GM23338 (cell line): ENCODE results near the gene SYT6. TPM values are rescaled to one million over a fixed set of nuclear protein-coding genes. Genes with fewer than 3 reads are reported as not detected.

Experiments used
- ATAC-seq: fragments of 200-7000 bp; cut with Tn5 transposase; 3 replicates; pipeline ENCODE4 v1.9.1; 2020
- DNase-seq: peaks from one replicate; pipeline ENCODE4 v3.0.0-alpha.2; 2015; ENCODE audit warnings: low spot score
- H2AFZ ChIP-seq: fragments of 200-600 bp; sonication (generic); 2 replicates; pipeline ENCODE4 v1.8.0; 2016; ENCODE audit warnings: antibody characterized with exemption, mild to moderate bottlenecking, moderate library complexity
- H3F3A ChIP-seq: fragments of 200-600 bp; sonication (generic); replicated peaks from 2 replicates; pipeline ENCODE4 v1.8.0; 2017; ENCODE audit warnings: antibody characterized with exemption, mixed run types, low read depth
- H3K27ac ChIP-seq: fragments of 200-600 bp; sonication (generic); 2 replicates; pipeline ENCODE4 v1.6.1; 2016; ENCODE audit warnings: low read depth
- H3K27me3 ChIP-seq: fragments of 200-600 bp; sonication (generic); 2 replicates; pipeline ENCODE4 v1.8.0; 2016; ENCODE audit warnings: mild to moderate bottlenecking, mixed run types, moderate library complexity; ENCODE audit not compliant: insufficient read depth
- H3K36me3 ChIP-seq: fragments of 200-600 bp; sonication (generic); 2 replicates; pipeline ENCODE4 v1.8.0; 2016; ENCODE audit warnings: mild to moderate bottlenecking; ENCODE audit not compliant: insufficient read depth
- H3K4me1 ChIP-seq: fragments of 200-600 bp; sonication (generic); 2 replicates; pipeline ENCODE4 v1.8.0; 2016; ENCODE audit warnings: mild to moderate bottlenecking, moderate library complexity; ENCODE audit not compliant: insufficient read depth
- H3K4me2 ChIP-seq: fragments of 200-600 bp; sonication (generic); 2 replicates; pipeline ENCODE4 v1.7.1; 2017; ENCODE audit warnings: mixed run types
- H3K4me3 ChIP-seq: fragments of 200-600 bp; sonication (generic); 2 replicates; pipeline ENCODE4 v1.6.1; 2016; ENCODE audit warnings: mixed run types
- H3K79me2 ChIP-seq: fragments of 200-600 bp; sonication (generic); replicated peaks from 2 replicates; pipeline ENCODE4 v1.8.0; 2017; ENCODE audit warnings: mild to moderate bottlenecking; ENCODE audit not compliant: insufficient read depth
- H3K9me2 ChIP-seq: fragments of 200-600 bp; sonication (generic); 2 replicates; pipeline ENCODE4 v1.8.0; 2017; ENCODE audit not compliant: insufficient read depth
- H4K20me1 ChIP-seq: fragments of 200-600 bp; sonication (generic); replicated peaks from 2 replicates; pipeline ENCODE4 v1.8.0; 2017; ENCODE audit warnings: mild to moderate bottlenecking; ENCODE audit not compliant: insufficient read depth
- H3K27ac Mint-ChIP-seq: 2 replicates; pipeline ENCODE4 v1.8.0; 2020; ENCODE audit warnings: inconsistent platforms, mild to moderate bottlenecking, moderate library complexity, mixed read lengths
- H3K27me3 Mint-ChIP-seq: 3 replicates; pipeline ENCODE4 v1.8.0; 2022; ENCODE audit warnings: low read depth, mild to moderate bottlenecking, moderate library complexity, mixed read lengths, inconsistent platforms; ENCODE audit not compliant: insufficient read depth, poor library complexity
- H3K36me3 Mint-ChIP-seq: 3 replicates; pipeline ENCODE4 v1.8.0; 2021; ENCODE audit warnings: low read depth, mild to moderate bottlenecking, inconsistent platforms, moderate library complexity, mixed read lengths
- H3K4me1 Mint-ChIP-seq: 3 replicates; pipeline ENCODE4 v1.8.0; 2020; ENCODE audit warnings: mild to moderate bottlenecking, inconsistent platforms, mixed read lengths
- H3K4me3 Mint-ChIP-seq: 3 replicates; pipeline ENCODE4 v1.8.0; 2021; ENCODE audit warnings: moderate library complexity, mild to moderate bottlenecking, inconsistent platforms, mixed read lengths
- H3K9me3 Mint-ChIP-seq: 3 replicates; pipeline ENCODE4 v1.8.0; 2020; ENCODE audit warnings: moderate library complexity, mild to moderate bottlenecking, inconsistent platforms, mixed read lengths
- EZH2 ChIP-seq: fragments of 200-600 bp; sonication (generic); IDR thresholded peaks from one replicate; pipeline ENCODE4 v1.8.0; 2017; ENCODE audit warnings: antibody characterized with exemption, mild to moderate bottlenecking, low read depth; ENCODE audit not compliant: unreplicated experiment
- EZH2phosphoT487 ChIP-seq: fragments of 200-600 bp; sonication (generic); IDR thresholded peaks from one replicate; pipeline ENCODE4 v1.8.1; 2018; ENCODE audit warnings: antibody characterized with exemption; ENCODE audit not compliant: unreplicated experiment
- JUNB ChIP-seq: IDR thresholded peaks from one replicate; pipeline ENCODE4 v1.6.1; 2016; ENCODE audit warnings: antibody characterized with exemption; ENCODE audit not compliant: unreplicated experiment
- NANOG ChIP-seq: IDR thresholded peaks from 2 replicates; pipeline ENCODE4 v1.6.1; 2016; ENCODE audit warnings: antibody characterized with exemption, borderline replicate concordance
- POLR2AphosphoS5 ChIP-seq: IDR thresholded peaks from 2 replicates; pipeline ENCODE4 v1.6.1; 2016; ENCODE audit warnings: antibody characterized with exemption, low read depth
- STAT1 ChIP-seq: IDR thresholded peaks from one replicate; pipeline ENCODE4 v1.6.1; 2016; ENCODE audit warnings: antibody characterized with exemption; ENCODE audit not compliant: unreplicated experiment
- long read RNA-seq: library from polyadenylated mRNA; unstranded; transcript quantifications from one replicate; pipeline ENCODE4 v2.0.0, GENCODE V29; 2020; ENCODE audit not compliant: unreplicated experiment
- polyA plus RNA-seq: library from polyadenylated mRNA; unstranded; fragments of >200 nt; fragmentation: Nextera tagmentation; extraction: Ambion mirVana; gene quantifications from 2 replicates; pipeline ENCODE4 v1.2.1, GENCODE V29; 2016
- total RNA-seq: library from RNA; depleted of rRNA; stranded (reverse); fragments of >200 nt; shearing (Covaris generic); gene quantifications from 2 replicates; pipeline ENCODE4 v1.2.3, GENCODE V29; 2014; rRNA removed
- TF ChIP-seq, protein P1 (sequence below), 2 experiments: fragments of 200-600 bp in 1 of 2; sonication (generic) in 1 of 2; conservative IDR thresholded peaks; 2 replicates each; pipeline versions ENCODE4 v1.5.1 to v1.6.1; 2016 to 2017; ENCODE audit warnings: antibody characterized with exemption in 2 of 2, low read depth in 2 of 2, mild to moderate bottlenecking in 2 of 2, moderate library complexity in 1 of 2
- TF ChIP-seq, protein P2 (sequence below): fragments of 250-450 bp; sonication (Bioruptor Pico); IDR thresholded peaks from 2 replicates; pipeline ENCODE4 v1.5.0; 2020; ENCODE audit warnings: mild to moderate bottlenecking, moderate library complexity
- TF ChIP-seq, protein P3 (sequence below): IDR thresholded peaks from one replicate; pipeline ENCODE4 v1.6.1; 2018; ENCODE audit warnings: antibody characterized with exemption; ENCODE audit not compliant: unreplicated experiment

Gene SYT6, protein sequence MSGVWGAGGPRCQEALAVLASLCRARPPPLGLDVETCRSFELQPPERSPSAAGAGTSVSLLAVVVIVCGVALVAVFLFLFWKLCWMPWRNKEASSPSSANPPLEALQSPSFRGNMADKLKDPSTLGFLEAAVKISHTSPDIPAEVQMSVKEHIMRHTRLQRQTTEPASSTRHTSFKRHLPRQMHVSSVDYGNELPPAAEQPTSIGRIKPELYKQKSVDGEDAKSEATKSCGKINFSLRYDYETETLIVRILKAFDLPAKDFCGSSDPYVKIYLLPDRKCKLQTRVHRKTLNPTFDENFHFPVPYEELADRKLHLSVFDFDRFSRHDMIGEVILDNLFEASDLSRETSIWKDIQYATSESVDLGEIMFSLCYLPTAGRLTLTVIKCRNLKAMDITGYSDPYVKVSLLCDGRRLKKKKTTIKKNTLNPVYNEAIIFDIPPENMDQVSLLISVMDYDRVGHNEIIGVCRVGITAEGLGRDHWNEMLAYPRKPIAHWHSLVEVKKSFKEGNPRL
- 41.7 and 42.6 TPM in 2 replicates for total RNA-seq
- 25.4 and 31.2 TPM in 2 replicates for polyA plus RNA-seq
- long read RNA-seq, full-length matches to known transcripts = 4 of 23 reads
- long read RNA-seq, partial matches to known transcripts = 7 of 23 reads
- long read RNA-seq, other reads (novel, unspliced or antisense) = 12 of 23 reads

DNA sequence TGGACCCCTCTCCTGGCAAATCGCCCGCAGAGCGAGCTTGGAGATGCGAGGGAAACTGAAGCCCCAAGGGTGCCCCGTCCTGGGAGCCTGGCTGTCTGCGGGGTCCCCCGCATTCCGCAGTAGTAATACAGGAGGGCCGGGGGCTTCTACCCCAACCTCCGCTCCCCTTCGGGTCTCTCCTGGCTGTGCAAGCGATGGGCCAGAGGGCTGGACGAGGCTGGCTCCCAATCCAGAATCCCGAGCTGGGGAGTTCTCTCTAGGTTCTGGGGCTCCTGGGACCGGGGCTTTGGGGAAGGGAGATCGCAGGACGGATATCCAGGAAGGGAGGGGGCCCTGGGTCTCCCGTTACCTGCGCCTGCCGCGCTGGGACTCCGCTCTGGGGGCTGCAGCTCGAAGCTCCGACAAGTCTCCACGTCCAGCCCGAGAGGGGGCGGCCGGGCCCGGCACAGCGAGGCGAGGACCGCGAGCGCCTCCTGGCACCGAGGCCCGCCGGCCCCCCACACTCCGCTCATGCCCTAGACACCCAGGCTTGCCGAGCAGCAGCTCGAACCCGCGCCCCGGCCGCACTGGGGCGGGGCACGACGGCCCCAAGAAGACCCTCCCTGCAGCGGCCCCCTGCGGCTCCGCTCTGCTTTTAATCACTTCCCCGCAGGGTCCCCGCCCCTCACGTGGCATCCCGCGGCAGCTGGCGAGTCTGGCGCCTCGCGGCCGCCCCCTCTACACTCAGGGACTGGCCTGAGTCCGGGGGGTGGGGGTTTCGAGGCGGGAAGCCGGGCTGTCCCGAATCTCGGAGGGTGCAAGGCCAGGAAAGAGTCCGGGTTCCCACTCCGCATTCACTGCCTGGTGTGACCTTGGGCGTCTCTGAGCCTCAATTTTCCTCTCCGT is at the start of gene SYT6:
SYT6 (minus strand) TSS at position 609 of the 885 bp plus-strand sequence; CDS start at position 512, 97 bp downstream.
- peaks cover 23% of the 10 kb centered on the region for H3F3A ChIP-seq
- H3K4me3 ChIP-seq = peak within 1 kb of the TSS; percentile 94
- TF ChIP-seq NANOG (no peak), EZH2phosphoT487 (no peak), POLR2AphosphoS5 (no peak), JUNB (no peak), EZH2 (peak; percentile 53), STAT1 (no peak)
- TF ChIP-seq, protein P1, sequence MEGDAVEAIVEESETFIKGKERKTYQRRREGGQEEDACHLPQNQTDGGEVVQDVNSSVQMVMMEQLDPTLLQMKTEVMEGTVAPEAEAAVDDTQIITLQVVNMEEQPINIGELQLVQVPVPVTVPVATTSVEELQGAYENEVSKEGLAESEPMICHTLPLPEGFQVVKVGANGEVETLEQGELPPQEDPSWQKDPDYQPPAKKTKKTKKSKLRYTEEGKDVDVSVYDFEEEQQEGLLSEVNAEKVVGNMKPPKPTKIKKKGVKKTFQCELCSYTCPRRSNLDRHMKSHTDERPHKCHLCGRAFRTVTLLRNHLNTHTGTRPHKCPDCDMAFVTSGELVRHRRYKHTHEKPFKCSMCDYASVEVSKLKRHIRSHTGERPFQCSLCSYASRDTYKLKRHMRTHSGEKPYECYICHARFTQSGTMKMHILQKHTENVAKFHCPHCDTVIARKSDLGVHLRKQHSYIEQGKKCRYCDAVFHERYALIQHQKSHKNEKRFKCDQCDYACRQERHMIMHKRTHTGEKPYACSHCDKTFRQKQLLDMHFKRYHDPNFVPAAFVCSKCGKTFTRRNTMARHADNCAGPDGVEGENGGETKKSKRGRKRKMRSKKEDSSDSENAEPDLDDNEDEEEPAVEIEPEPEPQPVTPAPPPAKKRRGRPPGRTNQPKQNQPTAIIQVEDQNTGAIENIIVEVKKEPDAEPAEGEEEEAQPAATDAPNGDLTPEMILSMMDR (conservative IDR thresholded peaks at IDR 0.05; ENCODE audit: low read depth in 2 of 2) = peak in 1 of 2 experiments; percentile 40; a peak in 2 of 4 replicates
- TF ChIP-seq, protein P2, sequence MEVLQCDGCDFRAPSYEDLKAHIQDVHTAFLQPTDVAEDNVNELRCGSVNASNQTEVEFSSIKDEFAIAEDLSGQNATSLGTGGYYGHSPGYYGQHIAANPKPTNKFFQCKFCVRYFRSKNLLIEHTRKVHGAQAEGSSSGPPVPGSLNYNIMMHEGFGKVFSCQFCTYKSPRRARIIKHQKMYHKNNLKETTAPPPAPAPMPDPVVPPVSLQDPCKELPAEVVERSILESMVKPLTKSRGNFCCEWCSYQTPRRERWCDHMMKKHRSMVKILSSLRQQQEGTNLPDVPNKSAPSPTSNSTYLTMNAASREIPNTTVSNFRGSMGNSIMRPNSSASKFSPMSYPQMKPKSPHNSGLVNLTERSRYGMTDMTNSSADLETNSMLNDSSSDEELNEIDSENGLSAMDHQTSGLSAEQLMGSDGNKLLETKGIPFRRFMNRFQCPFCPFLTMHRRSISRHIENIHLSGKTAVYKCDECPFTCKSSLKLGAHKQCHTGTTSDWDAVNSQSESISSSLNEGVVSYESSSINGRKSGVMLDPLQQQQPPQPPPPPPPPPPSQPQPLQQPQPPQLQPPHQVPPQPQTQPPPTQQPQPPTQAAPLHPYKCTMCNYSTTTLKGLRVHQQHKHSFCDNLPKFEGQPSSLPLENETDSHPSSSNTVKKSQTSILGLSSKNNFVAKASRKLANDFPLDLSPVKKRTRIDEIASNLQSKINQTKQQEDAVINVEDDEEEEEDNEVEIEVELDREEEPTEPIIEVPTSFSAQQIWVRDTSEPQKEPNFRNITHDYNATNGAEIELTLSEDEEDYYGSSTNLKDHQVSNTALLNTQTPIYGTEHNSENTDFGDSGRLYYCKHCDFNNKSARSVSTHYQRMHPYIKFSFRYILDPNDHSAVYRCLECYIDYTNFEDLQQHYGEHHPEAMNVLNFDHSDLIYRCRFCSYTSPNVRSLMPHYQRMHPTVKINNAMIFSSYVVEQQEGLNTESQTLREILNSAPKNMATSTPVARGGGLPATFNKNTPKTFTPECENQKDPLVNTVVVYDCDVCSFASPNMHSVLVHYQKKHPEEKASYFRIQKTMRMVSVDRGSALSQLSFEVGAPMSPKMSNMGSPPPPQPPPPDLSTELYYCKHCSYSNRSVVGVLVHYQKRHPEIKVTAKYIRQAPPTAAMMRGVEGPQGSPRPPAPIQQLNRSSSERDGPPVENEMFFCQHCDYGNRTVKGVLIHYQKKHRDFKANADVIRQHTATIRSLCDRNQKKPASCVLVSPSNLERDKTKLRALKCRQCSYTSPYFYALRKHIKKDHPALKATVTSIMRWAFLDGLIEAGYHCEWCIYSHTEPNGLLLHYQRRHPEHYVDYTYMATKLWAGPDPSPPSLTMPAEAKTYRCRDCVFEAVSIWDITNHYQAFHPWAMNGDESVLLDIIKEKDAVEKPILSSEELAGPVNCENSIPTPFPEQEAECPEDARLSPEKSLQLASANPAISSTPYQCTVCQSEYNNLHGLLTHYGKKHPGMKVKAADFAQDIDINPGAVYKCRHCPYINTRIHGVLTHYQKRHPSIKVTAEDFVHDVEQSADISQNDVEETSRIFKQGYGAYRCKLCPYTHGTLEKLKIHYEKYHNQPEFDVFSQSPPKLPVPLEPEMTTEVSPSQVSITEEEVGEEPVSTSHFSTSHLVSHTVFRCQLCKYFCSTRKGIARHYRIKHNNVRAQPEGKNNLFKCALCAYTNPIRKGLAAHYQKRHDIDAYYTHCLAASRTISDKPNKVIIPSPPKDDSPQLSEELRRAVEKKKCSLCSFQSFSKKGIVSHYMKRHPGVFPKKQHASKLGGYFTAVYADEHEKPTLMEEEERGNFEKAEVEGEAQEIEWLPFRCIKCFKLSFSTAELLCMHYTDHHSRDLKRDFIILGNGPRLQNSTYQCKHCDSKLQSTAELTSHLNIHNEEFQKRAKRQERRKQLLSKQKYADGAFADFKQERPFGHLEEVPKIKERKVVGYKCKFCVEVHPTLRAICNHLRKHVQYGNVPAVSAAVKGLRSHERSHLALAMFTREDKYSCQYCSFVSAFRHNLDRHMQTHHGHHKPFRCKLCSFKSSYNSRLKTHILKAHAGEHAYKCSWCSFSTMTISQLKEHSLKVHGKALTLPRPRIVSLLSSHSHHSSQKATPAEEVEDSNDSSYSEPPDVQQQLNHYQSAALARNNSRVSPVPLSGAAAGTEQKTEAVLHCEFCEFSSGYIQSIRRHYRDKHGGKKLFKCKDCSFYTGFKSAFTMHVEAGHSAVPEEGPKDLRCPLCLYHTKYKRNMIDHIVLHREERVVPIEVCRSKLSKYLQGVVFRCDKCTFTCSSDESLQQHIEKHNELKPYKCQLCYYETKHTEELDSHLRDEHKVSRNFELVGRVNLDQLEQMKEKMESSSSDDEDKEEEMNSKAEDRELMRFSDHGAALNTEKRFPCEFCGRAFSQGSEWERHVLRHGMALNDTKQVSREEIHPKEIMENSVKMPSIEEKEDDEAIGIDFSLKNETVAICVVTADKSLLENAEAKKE (CRISPR knock-in tag) = no peak
- TF ChIP-seq, protein P3, sequence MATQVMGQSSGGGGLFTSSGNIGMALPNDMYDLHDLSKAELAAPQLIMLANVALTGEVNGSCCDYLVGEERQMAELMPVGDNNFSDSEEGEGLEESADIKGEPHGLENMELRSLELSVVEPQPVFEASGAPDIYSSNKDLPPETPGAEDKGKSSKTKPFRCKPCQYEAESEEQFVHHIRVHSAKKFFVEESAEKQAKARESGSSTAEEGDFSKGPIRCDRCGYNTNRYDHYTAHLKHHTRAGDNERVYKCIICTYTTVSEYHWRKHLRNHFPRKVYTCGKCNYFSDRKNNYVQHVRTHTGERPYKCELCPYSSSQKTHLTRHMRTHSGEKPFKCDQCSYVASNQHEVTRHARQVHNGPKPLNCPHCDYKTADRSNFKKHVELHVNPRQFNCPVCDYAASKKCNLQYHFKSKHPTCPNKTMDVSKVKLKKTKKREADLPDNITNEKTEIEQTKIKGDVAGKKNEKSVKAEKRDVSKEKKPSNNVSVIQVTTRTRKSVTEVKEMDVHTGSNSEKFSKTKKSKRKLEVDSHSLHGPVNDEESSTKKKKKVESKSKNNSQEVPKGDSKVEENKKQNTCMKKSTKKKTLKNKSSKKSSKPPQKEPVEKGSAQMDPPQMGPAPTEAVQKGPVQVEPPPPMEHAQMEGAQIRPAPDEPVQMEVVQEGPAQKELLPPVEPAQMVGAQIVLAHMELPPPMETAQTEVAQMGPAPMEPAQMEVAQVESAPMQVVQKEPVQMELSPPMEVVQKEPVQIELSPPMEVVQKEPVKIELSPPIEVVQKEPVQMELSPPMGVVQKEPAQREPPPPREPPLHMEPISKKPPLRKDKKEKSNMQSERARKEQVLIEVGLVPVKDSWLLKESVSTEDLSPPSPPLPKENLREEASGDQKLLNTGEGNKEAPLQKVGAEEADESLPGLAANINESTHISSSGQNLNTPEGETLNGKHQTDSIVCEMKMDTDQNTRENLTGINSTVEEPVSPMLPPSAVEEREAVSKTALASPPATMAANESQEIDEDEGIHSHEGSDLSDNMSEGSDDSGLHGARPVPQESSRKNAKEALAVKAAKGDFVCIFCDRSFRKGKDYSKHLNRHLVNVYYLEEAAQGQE = no peak
- Mint-ChIP-seq H3K36me3 (peaks cover 20% of the 10 kb centered on the region), H3K4me1 (peaks cover 63% of the 10 kb centered on the region), H3K27me3 (peaks cover 36% of the 10 kb centered on the region), H3K27ac (no peak within 1 kb of the TSS), H3K4me3 (peak within 1 kb of the TSS; percentile 70), H3K9me3 (peaks cover 3% of the 10 kb centered on the region; the same call in 1 of the 3 replicates)
- no peak within 1 kb of the TSS for H3K27ac ChIP-seq
- peak; percentile 24 for ATAC-seq
- peaks cover 46% of the 10 kb centered on the region for H3K79me2 ChIP-seq
- H3K4me1 ChIP-seq = peaks cover 68% of the 10 kb centered on the region
- peak within 1 kb of the TSS; percentile 38; the same call in 1 of the 2 replicates for H2AFZ ChIP-seq
- H3K27me3 ChIP-seq = peaks cover 41% of the 10 kb centered on the region
- DNase-seq = peak; percentile 44
- H3K9me2 ChIP-seq = no peaks in the 10 kb centered on the region
- H3K36me3 ChIP-seq = peaks cover 4% of the 10 kb centered on the region; the same call in 1 of the 2 replicates
- H4K20me1 ChIP-seq = peaks cover 36% of the 10 kb centered on the region
- H3K4me2 ChIP-seq = peak within 1 kb of the TSS; percentile 96
